Activated naive CD8-positive, alpha-beta T cell treated with anti-CD3 and anti-CD28 coated beads for 36 hours (primary cell): ENCODE measurements around the gene MACC1. TPM values are rescaled to one million over a fixed set of nuclear protein-coding genes. Genes with fewer than 3 reads are reported as not detected.
"Not testable (repeated sequence)": the region's sequence is repeated elsewhere in the genome, so short reads cannot be mapped to it uniquely, and the experiment has no call there.

Experiments used
- DNase-seq: peaks from one replicate; pipeline ENCODE4 v3.0.0; 2021
- H3K27ac Mint-ChIP-seq: one replicate; pipeline ENCODE4 v1.8.0; 2022; ENCODE audit warnings: mild to moderate bottlenecking, moderate library complexity, mixed read lengths
- H3K27me3 Mint-ChIP-seq: one replicate; pipeline ENCODE4 v1.8.0; 2022; ENCODE audit warnings: mild to moderate bottlenecking, mixed read lengths
- H3K36me3 Mint-ChIP-seq: one replicate; pipeline ENCODE4 v1.8.0; 2021; ENCODE audit warnings: mild to moderate bottlenecking, mixed read lengths
- H3K4me1 Mint-ChIP-seq: one replicate; pipeline ENCODE4 v1.8.0; 2021; ENCODE audit warnings: mixed read lengths
- H3K4me3 Mint-ChIP-seq: one replicate; pipeline ENCODE4 v1.8.0; 2022; ENCODE audit warnings: mild to moderate bottlenecking, moderate library complexity, mixed read lengths
- H3K9me3 Mint-ChIP-seq: one replicate; pipeline ENCODE4 v1.8.0; 2022; ENCODE audit warnings: mixed read lengths
- total RNA-seq, 2 experiments: library from RNA; stranded (reverse); gene quantifications; one replicate each; pipeline ENCODE4 v1.2.3, GENCODE V29; 2021

Gene MACC1
- total RNA-seq, 2 experiments from 2014 or later, result 0.12 to 0.14 TPM

DNA sequence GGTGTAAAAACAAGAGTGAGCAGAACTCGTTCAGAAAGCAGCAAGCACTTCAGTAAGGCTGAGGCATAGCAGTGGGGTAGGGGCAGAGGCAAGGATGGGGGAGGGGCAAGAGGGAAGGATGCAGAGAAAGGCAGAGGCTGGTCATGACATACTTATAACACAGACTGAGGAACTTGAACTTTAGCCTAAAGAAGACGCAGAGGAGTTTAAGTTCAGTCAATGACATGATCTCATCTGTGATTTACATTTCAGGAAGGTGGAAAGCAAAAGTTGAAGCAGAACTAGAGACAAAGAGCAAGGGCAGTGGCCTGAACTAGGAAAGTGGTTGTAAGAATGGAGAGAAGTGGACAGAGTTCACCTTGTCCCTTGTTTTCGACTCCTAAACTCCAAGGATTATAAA is 15.8 kb downstream of the MACC1 start:
- Mint-ChIP-seq H3K27ac (no peak overlapping the region), H3K9me3 (no peaks in the 10 kb centered on the region), H3K36me3 (peaks cover 1% of the 10 kb centered on the region), H3K4me3 (no peak overlapping the region), H3K27me3 (no peaks in the 10 kb centered on the region), H3K4me1 (peaks cover 2% of the 10 kb centered on the region)
- DNase-seq, result no peak

DNA sequence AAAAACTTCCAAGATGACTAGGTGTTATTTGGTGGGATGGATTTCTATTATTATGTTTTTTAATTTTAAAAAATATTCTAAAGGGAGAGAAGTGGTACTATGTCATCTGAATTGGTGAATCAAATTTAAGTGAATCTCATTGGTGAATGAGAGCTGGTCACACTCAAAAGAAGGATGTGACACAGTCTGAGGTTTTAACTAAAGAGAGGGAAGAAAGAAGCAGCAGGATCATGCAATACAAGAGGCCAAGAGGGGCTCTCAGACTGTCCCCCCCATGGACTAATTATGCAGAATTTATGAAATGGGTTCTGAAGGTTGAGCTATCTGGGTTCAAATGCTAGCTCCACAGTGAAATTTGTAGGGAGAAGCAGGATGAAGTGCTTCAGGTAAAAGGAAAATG is 16.2 kb downstream of the MACC1 start:
- peaks cover 1% of the 10 kb centered on the region for H3K36me3 Mint-ChIP-seq
- no peaks in the 10 kb centered on the region for H3K27me3 Mint-ChIP-seq
- no peak overlapping the region for H3K4me3 Mint-ChIP-seq
- H3K4me1 Mint-ChIP-seq, result peaks cover 2% of the 10 kb centered on the region
- H3K27ac Mint-ChIP-seq, result no peak overlapping the region
- H3K9me3 Mint-ChIP-seq, result no peaks in the 10 kb centered on the region
- no peak for DNase-seq

DNA sequence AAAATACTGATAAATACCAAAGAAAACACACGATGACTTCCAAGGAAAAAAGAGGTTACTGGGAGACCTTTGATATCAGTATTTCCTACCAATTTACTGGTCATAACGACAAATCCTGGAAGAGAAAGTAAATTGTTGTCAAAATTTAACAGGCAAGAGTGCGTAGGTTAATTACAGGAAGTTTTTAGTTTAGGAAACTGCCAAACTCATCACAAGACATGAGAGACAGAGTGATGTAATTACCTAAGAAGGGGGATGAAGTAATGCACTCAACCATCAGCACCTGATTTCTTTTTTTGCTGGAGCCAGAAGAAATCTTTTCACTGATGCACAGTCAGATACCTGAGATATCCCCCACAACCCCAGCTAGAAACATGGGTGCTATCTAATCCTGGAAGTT is 16.8 kb downstream of the MACC1 start:
- Mint-ChIP-seq H3K4me3 (no peak overlapping the region), H3K4me1 (peaks cover 2% of the 10 kb centered on the region)
- DNase-seq, result no peak

DNA sequence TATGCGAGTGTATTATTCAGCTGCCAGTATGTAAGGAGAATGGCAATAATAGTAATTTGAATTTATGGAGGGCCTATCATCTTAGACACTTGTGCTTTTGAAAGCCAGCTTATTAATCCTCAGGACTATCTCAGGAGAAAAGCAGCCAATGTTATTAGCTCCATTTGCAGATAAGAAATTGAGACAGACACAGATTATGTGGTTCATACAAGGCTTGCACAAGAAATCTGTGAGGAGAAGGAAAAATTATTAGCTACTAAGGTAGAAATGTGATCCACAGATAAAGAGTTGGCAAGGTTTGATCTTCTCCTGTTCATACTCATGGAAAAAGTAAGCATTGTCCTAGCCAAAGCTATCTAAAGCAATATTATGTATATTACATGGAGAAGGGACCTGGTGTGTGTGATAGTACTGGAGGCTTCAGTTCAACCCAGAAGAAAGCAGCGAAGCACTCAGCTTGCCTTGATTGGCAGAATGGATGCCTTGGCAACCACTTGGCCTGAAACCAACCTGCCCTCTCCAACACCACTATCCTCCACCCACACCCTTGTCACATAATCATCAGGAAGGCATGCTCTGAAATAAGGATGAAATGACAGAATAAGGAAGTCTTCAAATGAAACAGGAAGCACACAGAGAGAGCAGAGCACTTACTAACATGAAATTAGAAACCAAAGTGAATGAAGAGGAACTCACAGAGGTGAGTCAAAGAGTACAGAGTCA is 18.0 kb downstream of the MACC1 start:
- H3K9me3 Mint-ChIP-seq, result no peaks in the 10 kb centered on the region
- peaks cover 2% of the 10 kb centered on the region for H3K4me1 Mint-ChIP-seq
- H3K27ac Mint-ChIP-seq, result no peak overlapping the region
- H3K4me3 Mint-ChIP-seq, result no peak overlapping the region
- H3K27me3 Mint-ChIP-seq, result no peaks in the 10 kb centered on the region
- peak; percentile 14 for DNase-seq
- H3K36me3 Mint-ChIP-seq, result peaks cover 1% of the 10 kb centered on the region

More for the DNA sequence above, 16.8 kb downstream of the MACC1 start:
- Mint-ChIP-seq H3K27ac (no peak overlapping the region), H3K27me3 (no peaks in the 10 kb centered on the region), H3K9me3 (no peaks in the 10 kb centered on the region), H3K36me3 (peaks cover 1% of the 10 kb centered on the region)

DNA sequence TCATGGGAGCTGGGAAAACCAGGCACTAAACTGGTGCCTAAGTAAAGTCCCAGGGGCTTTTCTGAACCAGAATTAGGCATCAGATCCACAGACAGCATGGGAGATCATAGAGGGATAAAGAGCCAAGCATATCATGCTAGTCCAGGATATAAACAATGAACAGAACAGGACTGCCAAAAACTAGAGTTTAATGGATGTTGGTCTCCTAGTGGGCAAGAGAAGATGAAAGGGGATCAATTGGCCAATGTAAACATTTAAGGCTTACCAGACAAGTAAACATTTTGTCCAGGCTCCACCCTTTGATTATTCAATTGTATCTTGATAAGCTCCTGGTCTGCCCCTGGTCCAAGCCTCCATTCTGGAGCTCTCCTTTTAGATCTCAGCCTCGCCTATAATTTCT is 18.9 kb downstream of the MACC1 start:
- DNase-seq, result no peak
- H3K27ac Mint-ChIP-seq, result no peak overlapping the region
- no peaks in the 10 kb centered on the region for H3K9me3 Mint-ChIP-seq
- H3K36me3 Mint-ChIP-seq, result peaks cover 1% of the 10 kb centered on the region
- peaks cover 2% of the 10 kb centered on the region for H3K4me1 Mint-ChIP-seq
- no peak overlapping the region for H3K4me3 Mint-ChIP-seq
- no peaks in the 10 kb centered on the region for H3K27me3 Mint-ChIP-seq

DNA sequence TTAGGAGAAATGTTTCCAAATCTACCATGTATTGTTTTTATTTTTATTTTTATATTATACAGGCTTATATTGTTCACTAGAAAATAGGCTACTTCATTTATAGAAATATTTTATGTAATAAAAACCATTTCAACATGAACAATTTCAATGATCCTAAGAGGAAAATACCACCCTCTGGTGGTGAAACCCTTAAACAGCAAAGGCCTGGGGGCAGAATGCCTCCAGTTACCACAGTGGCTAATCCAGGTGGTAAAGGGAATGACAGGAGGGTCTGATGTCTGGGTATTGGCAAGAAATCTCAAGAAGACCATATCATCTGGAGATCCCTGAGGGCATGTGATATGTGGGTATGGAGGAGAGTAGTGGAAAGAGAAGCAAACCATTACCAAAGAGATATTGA is 19.3 kb downstream of the MACC1 start:
- Mint-ChIP-seq H3K4me3 (no peak overlapping the region), H3K36me3 (peaks cover 1% of the 10 kb centered on the region), H3K4me1 (peaks cover 2% of the 10 kb centered on the region), H3K27ac (no peak overlapping the region), H3K27me3 (no peaks in the 10 kb centered on the region), H3K9me3 (no peaks in the 10 kb centered on the region)
- no peak for DNase-seq

DNA sequence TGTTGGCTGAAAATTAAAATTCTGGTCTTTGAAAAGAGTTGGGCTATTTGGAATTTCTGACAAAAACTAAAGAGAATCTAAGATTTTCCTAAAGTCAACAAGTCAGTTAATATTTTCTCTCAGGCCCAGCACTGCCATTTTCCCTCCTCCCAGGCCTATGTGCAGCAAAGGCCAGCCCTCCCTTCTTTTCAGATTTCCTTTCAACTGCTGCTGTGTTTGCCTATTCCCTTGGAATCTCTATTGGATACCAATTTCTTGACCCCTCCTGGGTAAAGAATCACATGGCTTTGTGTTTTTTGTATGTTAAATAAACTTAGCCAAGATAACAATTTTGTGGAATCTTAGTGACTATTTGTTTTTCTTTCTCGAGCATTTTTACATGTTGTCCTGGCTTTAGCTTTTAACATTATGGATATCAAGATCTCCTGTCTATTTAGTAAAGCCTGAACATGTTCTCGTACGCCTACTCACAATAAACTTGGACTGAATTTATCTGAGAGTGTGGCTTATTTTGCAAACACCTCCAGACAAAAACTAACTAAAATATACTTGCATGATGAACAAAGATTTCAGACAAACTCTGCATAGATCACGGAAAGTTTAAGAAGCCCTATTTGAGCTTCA is 19.9 kb downstream of the MACC1 start:
- Mint-ChIP-seq H3K4me1 (peaks cover 2% of the 10 kb centered on the region), H3K27ac (no peak overlapping the region), H3K9me3 (no peaks in the 10 kb centered on the region), H3K4me3 (no peak overlapping the region), H3K27me3 (no peaks in the 10 kb centered on the region), H3K36me3 (peaks cover 1% of the 10 kb centered on the region)
- DNase-seq, result no peak

DNA sequence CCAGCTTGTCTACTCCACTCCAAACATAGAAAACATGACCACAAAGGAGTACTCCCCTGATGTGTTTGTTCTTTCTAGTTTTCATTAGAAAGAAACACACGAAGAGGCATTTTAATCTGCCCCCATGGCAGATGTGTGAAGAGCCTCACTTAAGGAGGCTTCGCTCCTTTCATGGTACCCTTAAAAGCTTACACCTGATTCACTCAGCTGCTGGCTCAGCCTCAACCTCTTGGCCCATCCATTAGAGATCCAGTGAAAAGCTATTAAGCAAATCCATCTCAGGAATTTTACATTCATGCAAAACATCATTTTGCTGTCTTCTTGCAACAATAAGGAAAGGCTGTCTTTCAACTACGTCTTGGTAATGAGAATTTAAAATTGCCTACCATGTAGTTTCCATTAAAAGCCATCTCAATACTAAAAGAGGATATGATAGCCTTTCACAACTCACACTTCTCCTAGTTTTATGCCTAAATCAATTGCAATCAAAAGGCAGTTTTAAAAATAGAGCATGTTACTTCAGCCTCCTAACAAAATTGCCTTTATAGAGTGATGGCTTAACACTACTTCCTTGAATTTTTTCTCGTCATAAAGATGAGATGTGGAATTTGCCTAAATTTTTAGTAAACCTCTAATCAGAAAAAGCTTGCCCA is 22.7 kb downstream of the MACC1 start:
- Mint-ChIP-seq H3K4me1 (peaks cover 2% of the 10 kb centered on the region), H3K4me3 (no peak overlapping the region), H3K27me3 (no peaks in the 10 kb centered on the region), H3K9me3 (peaks cover 2% of the 10 kb centered on the region), H3K27ac (no peak overlapping the region), H3K36me3 (peaks cover 1% of the 10 kb centered on the region)
- DNase-seq, result no peak

DNA sequence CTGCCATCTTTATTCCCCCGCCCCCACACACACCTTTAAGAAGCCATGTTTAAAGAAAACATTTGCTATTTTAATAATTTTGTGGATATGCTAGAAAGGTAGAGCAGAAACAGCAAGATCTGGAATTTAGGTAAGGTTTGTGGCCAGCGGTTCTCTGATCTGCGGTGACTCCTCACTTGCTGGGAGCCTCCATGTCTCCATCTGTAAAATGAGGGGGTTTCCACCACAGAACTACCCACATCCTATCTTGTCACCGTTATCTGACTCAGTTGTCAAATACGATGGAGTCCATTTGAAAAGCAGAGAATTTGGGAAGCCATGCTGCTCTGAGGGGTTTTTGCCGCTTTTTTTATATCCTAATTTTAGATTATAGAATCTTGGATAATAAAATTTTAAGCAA is 23.3 kb downstream of the MACC1 start:
- Mint-ChIP-seq H3K27me3 (no peaks in the 10 kb centered on the region), H3K4me3 (no peak overlapping the region), H3K9me3 (peaks cover 4% of the 10 kb centered on the region), H3K4me1 (no peaks in the 10 kb centered on the region), H3K27ac (no peak overlapping the region), H3K36me3 (peaks cover 1% of the 10 kb centered on the region)
- no peak for DNase-seq

DNA sequence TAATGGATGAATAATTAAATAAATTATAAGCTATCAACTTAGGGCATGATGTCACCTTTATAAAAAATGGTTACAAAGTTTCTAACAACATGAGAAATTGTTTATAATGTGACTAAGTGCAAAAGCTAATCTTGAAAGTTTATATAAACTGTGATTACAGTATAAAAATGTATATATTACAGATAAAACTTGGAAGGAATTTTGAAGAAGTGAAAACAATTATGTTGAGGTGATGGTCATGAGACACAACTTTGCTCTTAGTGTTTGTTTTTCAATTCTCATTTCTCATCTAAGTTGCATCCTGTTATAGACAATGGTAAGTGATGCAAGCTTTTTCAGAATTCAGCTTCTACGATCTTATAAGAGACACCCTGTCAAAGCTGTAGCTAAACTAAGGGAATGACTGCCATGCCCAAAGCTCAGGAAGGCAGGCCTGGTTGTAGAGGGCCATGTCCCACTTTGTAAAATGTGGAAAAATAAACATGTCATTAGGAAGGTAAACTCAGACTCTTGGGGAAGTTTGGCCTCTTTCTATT is 23.9 kb downstream of the MACC1 start:
- H3K36me3 Mint-ChIP-seq, result peaks cover 1% of the 10 kb centered on the region
- H3K9me3 Mint-ChIP-seq, result peaks cover 4% of the 10 kb centered on the region
- no peak overlapping the region for H3K4me3 Mint-ChIP-seq
- no peak overlapping the region for H3K27ac Mint-ChIP-seq
- no peak for DNase-seq
- H3K27me3 Mint-ChIP-seq, result no peaks in the 10 kb centered on the region
- no peaks in the 10 kb centered on the region for H3K4me1 Mint-ChIP-seq

DNA sequence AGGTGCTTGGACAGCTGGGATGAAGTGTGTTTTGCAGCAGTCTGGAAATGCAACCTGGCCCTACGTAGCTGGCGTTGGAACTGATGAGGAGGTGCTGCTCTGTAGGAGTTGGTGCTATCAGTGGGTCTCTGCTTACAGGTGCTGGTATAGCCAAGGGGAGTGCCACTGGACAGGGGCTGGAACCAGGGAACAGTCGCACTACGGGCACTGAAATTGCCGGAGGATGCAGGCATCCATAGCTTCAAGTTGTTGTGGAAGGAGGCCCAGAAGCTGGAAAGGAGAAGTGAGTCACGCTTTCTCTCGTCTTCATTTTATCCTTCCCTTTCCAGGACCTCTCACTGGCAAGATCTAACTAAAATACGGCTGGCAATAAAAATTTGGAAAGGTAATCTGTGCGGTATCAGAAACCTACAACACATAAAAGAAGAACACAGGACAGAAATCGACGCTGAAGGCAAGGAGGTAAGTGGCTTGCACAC is 25.8 kb downstream of the MACC1 start:
- no peaks in the 10 kb centered on the region for H3K36me3 Mint-ChIP-seq

DNA sequence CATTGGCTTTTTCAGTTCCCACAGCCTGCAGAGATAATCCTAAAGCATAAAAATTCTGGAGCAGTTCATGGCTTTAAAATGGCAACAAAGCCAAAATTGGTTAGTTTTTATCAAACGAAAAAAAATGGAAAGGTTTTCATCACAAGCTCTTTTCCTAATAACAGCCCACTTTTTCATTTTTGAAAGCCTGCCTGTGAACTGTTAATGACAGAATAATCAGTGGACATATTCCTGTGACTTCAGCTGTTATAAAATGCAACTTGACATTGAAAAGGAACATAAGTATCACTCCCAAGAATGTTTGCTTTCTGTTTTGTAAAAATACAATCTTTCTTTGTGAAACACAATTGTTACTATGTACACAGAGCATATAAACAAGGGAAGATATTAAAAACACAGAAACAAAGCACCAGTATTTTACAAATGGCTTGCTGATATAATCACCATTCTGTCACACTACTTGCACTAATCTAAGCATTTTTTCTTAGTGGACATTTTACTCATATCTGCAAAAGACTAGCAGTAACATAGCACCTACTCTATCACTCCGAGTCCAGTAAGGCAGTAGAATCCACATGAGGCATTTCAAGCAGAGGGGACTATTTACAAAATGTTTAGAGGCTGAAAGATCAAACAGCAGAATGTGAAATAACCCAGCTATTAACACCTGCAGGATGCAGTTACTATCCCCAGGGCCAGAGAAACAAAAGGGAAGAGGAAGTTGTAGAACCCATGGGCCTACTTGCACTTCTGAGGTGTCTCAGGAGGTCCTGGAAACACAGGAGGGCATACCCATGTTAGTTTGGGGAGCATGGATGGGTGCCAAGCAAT is 26.4 kb downstream of the MACC1 start:
- Mint-ChIP-seq H3K27me3 (no peaks in the 10 kb centered on the region), H3K4me3 (no peak overlapping the region)

More for the DNA sequence above, 25.8 kb downstream of the MACC1 start:
- H3K27me3 Mint-ChIP-seq, result no peaks in the 10 kb centered on the region
- H3K4me1 Mint-ChIP-seq, result no peaks in the 10 kb centered on the region
- peaks cover 4% of the 10 kb centered on the region for H3K9me3 Mint-ChIP-seq
- no peak overlapping the region for H3K27ac Mint-ChIP-seq
- no peak overlapping the region for H3K4me3 Mint-ChIP-seq
- DNase-seq, result no peak

DNA sequence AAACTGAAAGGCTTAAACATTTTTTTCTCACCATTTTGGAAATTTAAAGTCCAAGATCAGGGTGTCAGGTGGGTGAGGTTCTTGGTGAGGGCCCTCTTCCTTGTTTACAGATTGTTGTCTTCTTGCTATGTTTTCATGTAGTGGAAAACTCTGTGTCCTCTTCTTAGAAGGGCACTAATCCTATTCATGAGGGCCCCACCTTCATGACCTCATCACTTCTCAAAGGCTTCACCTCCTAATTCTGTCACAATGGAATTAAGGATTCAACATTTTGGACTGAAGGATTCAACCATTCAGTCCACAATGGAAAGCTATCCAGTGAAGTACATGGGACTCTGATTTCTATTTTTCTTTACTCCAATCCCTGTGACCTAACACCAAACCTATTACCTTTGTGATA is 27.3 kb downstream of the MACC1 start:
- Mint-ChIP-seq H3K36me3 (no peaks in the 10 kb centered on the region), H3K4me1 (no peaks in the 10 kb centered on the region), H3K9me3 (peaks cover 4% of the 10 kb centered on the region), H3K4me3 (no peak overlapping the region), H3K27ac (no peak overlapping the region), H3K27me3 (no peaks in the 10 kb centered on the region)
- no peak for DNase-seq

More for the DNA sequence above, 26.4 kb downstream of the MACC1 start:
- peaks cover 4% of the 10 kb centered on the region for H3K9me3 Mint-ChIP-seq
- H3K4me1 Mint-ChIP-seq, result no peaks in the 10 kb centered on the region
- H3K27ac Mint-ChIP-seq, result no peak overlapping the region
- DNase-seq, result no peak
- H3K36me3 Mint-ChIP-seq, result no peaks in the 10 kb centered on the region

DNA sequence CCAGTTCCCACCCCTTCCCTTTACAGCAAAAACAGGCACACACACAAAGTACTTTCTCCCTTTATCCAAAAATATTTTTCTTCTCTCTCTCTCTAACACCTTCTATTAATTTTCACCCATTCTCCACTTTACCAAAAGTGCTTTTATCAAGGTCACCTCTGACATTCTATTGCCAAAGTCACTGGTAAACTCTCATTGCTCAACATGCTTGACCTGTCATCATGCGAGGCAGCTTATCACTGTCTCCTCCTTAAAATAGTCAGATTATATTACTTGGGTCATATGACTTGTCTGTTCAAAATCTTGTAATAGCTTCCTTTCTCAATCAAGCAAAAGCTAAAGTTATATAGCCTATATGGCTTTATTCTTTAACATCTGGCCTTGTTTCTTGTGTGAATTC is 28.6 kb downstream of the MACC1 start:
- no peaks in the 10 kb centered on the region for H3K4me1 Mint-ChIP-seq
- DNase-seq, result no peak
- no peak overlapping the region for H3K4me3 Mint-ChIP-seq
- no peaks in the 10 kb centered on the region for H3K27me3 Mint-ChIP-seq
- H3K27ac Mint-ChIP-seq, result no peak overlapping the region
- no peaks in the 10 kb centered on the region for H3K36me3 Mint-ChIP-seq
- H3K9me3 Mint-ChIP-seq, result peaks cover 4% of the 10 kb centered on the region

DNA sequence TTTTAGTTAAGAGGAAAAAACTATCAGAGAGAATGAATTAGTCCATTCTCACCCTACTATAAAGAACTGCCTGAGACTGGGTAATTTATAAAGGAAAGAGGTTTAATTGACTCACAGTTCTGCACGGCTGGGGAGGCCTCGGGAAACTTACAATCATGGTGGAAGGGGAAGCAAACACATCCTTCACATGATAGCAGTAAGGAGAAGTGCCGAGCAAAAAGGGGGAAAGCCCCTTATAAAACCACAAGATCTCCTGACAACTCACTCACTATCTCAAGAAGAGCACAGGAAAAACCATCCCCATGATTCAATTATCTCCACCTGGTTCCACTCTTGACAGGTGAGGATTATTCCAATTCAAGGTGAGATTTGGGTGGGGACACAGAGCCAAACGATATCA is 29.3 kb downstream of the MACC1 start:
- DNase-seq, H3K27me3 Mint-ChIP-seq, H3K4me1 Mint-ChIP-seq, H3K36me3 Mint-ChIP-seq, H3K9me3 Mint-ChIP-seq, H3K27ac Mint-ChIP-seq, H3K4me3 Mint-ChIP-seq: not testable (repeated sequence)
